GM21529 (cell line): ENCODE results near the gene LCLAT1.
"Not testable (repeated sequence)": the region's sequence is repeated elsewhere in the genome, so short reads cannot be mapped to it uniquely, and the experiment has no call there.

ENCODE experiments used
- ATAC-seq: cut with Tn5 transposase; IDR thresholded peaks from one replicate; pipeline ENCODE4 v1.9.1; 2021; ENCODE audit not compliant: unreplicated experiment

Gene LCLAT1

GRCh38 chr2:30453498-30453897, 6.5 kb downstream of the LCLAT1 start:
- ATAC-seq: no peak

- ATAC-seq: no peak
These were observed 7.5 kb downstream of the LCLAT1 start for GRCh38 chr2:30454571-30454970.

- no peak for ATAC-seq
These were observed 8.2 kb downstream of the LCLAT1 start for GRCh38 chr2:30455114-30455738.

- no peak for ATAC-seq
These were observed 9.1 kb downstream of the LCLAT1 start for GRCh38 chr2:30456106-30456505.

DNA sequence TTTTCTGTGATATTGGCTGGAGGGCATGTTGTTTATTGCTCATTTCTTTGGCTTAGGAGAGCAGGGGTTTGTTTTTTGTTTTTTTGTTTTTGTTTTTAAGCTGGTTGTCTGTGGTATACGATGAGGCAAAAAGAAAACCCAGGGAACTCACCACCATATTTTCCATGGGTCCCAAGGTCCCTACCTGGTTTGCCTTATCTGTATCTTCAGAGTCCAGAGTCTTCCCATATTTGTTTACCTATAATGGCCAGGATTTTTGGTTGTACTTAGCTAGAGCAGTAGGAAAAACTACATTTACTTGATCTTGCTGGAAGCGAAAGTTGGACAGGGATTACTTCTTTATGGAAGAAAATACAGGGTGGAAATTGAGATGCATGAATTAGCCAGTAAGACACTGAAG, 9.5 kb downstream of the LCLAT1 start:
- no peak for ATAC-seq

DNA sequence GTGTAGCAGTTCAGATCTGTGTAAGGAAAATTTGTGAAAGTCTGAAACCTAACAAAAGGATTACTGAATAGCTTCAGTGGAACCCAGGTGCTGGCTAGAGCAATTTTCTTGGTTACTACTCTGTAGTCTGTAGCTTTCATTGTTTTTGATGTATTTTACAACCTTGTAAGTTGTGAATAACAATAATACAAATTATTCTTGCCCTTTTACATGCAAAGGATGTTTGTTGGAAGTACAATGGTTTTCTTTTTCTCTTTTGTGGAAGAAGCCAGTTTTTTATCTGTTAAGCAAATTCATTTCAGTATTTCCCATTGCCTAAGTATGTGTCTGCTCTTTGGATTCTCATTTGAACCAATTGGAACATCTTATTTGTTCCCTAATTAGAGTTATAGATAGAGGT, 10.2 kb downstream of the LCLAT1 start:
- no peak for ATAC-seq

DNA sequence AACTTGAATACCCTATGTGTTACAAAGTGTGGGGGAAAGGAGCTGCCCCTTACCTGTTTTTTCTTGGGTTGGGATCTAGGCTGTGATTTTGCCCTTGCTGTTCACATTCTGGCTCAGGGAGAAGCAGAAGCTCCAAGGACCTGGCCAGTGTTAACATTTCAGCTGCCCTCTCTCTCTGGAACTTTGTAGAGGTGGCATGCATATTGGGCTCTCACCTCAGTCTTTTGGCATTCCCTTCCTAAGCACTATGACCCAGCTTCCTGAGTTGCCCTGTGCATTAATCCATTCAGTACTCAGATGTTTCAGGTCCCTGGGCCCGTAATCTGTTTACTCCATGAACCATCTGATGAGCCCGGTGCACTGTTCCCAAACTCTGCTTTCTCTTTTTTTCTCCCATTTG, 12.1 kb downstream of the LCLAT1 start:
- no peak for ATAC-seq

DNA sequence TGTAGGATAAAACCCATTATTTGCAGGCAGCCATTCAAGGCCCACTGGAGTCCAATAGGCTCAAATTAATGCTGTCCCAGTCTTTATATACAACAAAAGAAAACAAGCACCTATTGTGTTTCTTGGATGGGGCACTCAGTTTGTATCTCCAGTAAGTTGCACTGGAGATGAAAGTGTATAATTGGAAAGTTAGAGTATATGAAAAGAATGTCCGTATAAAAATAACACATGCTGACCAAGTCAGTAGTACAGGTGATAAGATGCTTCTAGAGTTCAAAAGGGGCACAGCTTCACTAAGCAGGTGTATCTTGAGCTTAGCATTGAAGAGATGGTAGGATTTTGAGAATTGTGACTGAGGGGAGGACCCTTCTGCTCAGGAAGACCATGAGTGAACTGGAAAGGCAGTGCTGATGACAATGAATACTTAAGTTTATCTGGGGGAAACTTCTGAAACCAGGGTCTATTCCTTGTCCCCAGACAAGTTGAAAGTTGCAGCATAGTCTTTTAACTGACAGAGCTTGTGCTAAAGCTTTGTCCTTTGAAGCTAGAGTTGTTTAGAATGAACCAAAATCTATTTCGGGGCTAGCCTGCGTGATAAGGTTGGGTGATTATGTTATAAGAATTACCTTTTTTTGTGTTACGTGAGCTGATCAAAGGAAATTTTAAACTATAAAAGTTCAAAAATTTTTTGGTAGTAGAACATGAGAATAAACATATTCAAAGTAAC, 15.2 kb downstream of the LCLAT1 start:
- ATAC-seq: no peak

- ATAC-seq: no peak
These were observed 16.5 kb downstream of the LCLAT1 start for GRCh38 chr2:30463535-30463934.

- no peak for ATAC-seq
These were observed 17.6 kb downstream of the LCLAT1 start for GRCh38 chr2:30464544-30465170.

GRCh38 chr2:30465171-30465545, 18.1 kb downstream of the LCLAT1 start:
- ATAC-seq: no peak

- no peak for ATAC-seq
These were observed 19.2 kb downstream of the LCLAT1 start for GRCh38 chr2:30466216-30466615.

DNA sequence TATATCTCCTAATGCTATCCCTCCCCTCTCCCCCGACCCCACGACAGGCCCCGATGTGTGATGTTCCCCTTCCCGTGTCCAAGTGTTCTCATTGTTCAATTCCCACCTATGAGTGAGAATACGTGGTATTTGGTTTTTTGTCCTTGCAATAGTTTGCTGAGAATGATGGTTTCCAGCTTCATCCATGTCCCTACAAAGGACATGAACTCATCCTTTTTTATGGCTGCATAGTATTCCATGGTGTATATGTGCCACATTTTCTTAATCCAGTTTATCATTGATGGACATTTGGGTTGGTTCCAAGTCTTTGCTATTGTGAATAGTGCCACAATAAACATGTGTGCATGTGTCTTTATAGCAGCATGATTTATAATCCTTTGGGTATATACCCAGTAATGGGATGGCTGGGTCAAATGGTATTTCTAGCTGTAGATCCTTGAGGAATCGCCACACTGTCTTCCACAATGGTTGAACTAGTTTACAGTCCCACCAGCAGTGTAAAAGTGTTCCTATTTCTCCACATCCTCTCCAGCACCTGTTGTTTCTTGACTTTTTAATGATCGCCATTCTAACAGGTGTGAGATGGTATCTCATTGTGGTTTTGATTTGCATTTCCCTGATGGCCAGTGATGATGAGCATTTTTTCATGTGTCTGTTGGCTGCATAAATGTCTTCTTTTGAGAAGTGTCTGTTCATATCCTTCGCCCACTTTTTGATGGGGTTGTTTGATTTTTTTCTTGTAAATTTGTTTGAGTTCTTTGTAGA, 20.2 kb downstream of the LCLAT1 start:
- ATAC-seq: not testable (repeated sequence)

DNA sequence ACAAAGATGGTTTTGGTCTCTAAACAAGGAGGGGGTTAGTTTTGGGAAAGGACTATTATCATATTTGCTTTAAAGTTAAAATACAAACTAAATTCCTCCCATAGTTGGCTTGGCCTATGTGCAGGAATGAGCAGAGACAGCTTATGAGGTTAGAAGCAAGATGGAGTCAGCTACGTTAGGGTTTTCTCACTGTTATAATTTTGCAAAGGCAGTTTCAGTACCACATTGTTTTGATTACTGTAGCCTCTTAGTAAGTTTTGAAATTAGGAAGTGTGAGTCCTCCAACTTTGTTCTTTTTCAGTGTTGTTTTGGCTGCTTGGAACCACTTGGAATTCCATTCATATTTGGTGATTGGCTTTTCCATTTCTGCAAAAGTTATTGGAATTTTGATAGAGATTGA, 23.4 kb downstream of the LCLAT1 start:
- no peak for ATAC-seq

DNA sequence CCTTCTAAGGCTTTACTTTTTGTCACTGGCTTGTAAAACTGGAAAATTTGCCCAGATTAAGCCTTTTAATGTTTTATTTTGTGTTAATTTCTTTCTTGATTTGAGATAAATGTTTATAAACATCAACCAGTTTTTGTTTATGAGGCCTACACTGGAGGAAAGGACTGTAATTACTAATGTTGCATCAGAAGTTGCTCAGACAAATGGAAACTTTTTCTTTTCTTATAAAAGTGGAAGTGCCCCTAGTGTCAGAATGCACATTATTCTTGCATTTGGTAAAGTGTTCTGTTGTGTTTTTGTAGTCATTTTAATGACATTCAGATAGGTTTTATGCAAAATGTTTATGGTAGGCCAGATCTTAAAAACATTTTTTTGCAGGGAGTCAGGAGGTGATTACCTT, 25.3 kb downstream of the LCLAT1 start:
- no peak for ATAC-seq

DNA sequence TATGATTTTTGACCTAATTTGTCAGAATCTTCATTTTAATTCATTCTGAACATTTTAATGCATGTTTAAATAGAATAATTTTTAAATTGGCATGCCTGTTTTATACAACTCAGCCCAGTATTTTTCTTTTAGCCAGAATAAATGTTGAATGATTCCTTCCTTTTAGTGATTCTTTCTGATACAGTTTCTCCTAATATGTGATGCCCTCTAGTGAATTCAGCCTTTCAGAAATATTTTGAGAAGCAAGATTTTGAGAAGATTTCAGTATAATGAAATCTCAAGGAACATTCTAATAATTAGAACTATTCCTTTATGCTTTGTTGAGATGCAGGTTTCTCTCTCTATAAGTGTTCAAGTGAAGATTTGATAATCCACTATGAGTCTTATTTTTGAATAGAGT, 28.5 kb downstream of the LCLAT1 start:
- ATAC-seq: no peak

DNA sequence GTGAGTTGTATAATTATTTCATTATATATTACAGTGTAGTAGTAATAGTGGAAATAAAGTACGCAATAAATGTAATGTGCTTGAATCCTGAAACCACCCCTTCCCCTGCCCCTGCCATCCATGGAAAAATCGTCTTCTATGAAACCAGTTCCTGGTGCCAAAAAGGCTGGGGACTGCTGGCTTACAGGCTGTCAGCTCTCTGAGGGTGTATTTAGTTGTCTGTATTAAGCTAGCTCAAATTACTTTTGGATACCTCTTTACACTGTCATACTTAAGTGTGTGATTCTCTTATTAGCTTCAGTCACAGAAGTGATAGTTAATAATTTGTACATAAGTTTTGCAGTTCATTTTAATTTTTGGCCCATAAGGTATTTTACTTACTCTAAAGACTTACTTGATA, 29.6 kb downstream of the LCLAT1 start:
- no peak for ATAC-seq

- ATAC-seq: no peak
These were observed 33.8 kb downstream of the LCLAT1 start for GRCh38 chr2:30480703-30481322.

GRCh38 chr2:30481323-30481800, 34.3 kb downstream of the LCLAT1 start:
- no peak for ATAC-seq

GRCh38 chr2:30482011-30482410, 35.0 kb downstream of the LCLAT1 start:
- ATAC-seq: no peak

- no peak for ATAC-seq
These were observed 37.1 kb downstream of the LCLAT1 start for GRCh38 chr2:30484145-30484544.
